ENCODE results near the gene CCNG1.
"Not testable (repeated sequence)": the region's sequence is repeated elsewhere in the genome, so short reads cannot be mapped to it uniquely, and the experiment has no call there.

DNA sequence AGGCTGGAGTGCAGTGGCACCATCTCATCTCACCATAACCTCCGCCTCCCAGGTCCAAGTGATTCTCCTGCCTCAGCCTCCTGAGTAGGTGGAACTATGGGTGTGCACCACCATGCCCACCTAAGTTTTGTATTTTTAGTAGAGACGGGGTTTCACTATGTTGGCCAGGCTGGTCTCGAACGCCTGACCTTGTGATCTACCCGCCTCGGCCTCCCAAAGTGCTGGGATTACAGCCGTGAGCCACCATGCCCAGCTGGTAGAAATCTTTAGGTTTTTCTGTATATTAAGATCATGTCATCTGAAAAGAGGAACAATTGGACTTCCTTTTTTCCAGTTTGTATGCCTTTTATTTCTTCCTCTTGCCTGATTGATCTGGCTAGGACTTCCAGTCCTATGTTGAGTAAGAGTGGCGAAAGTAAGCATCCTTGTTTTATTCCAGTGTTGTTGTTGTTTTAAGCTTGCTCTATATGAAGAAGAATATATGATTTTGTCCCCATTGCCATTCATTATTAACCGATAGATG lies 40.5 kb upstream of the CCNG1 start:
- TF ChIP-seq, protein P1, sequence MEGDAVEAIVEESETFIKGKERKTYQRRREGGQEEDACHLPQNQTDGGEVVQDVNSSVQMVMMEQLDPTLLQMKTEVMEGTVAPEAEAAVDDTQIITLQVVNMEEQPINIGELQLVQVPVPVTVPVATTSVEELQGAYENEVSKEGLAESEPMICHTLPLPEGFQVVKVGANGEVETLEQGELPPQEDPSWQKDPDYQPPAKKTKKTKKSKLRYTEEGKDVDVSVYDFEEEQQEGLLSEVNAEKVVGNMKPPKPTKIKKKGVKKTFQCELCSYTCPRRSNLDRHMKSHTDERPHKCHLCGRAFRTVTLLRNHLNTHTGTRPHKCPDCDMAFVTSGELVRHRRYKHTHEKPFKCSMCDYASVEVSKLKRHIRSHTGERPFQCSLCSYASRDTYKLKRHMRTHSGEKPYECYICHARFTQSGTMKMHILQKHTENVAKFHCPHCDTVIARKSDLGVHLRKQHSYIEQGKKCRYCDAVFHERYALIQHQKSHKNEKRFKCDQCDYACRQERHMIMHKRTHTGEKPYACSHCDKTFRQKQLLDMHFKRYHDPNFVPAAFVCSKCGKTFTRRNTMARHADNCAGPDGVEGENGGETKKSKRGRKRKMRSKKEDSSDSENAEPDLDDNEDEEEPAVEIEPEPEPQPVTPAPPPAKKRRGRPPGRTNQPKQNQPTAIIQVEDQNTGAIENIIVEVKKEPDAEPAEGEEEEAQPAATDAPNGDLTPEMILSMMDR (IDR thresholded peaks at IDR 0.05), result not testable (repeated sequence)
- not testable (repeated sequence) for TF ChIP-seq POLR2A (IDR thresholded peaks at IDR 0.05); POLR2AphosphoS5 (IDR thresholded peaks at IDR 0.05; ENCODE audit: insufficient read depth in 1 of 2, low read depth in 1 of 2)
